ENCODE data around the gene DRG2.

The DRG2 gene

DNA sequence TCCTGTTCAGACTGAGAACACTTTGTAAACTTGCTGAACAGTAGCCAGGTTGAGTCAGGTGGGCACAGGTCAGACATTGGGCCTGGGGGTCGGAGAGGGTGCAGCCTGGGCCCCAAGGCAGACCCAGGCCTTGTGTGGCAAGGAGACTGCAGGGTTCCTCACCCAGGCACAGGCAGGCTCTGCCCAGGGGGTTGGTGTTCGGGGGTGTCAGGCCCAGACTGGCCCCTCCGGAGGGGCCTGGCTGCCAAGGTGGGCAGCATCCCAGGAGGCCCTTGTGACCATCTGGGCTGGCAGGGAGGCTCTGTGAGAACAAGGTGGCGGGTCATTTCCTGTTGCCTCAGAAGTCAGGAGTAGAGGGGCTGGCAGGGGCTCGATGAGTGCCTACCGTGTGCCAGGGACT, 20.2 kb downstream of the DRG2 start:
- no peak overlapping the region for H3K4me3 ChIP-seq (ENCODE audit: low read depth, low read length)
- TF ChIP-seq, protein P1, sequence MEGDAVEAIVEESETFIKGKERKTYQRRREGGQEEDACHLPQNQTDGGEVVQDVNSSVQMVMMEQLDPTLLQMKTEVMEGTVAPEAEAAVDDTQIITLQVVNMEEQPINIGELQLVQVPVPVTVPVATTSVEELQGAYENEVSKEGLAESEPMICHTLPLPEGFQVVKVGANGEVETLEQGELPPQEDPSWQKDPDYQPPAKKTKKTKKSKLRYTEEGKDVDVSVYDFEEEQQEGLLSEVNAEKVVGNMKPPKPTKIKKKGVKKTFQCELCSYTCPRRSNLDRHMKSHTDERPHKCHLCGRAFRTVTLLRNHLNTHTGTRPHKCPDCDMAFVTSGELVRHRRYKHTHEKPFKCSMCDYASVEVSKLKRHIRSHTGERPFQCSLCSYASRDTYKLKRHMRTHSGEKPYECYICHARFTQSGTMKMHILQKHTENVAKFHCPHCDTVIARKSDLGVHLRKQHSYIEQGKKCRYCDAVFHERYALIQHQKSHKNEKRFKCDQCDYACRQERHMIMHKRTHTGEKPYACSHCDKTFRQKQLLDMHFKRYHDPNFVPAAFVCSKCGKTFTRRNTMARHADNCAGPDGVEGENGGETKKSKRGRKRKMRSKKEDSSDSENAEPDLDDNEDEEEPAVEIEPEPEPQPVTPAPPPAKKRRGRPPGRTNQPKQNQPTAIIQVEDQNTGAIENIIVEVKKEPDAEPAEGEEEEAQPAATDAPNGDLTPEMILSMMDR (IDR thresholded peaks at IDR 0.05; ENCODE audit: low read depth, low read length), result no peak

DNA sequence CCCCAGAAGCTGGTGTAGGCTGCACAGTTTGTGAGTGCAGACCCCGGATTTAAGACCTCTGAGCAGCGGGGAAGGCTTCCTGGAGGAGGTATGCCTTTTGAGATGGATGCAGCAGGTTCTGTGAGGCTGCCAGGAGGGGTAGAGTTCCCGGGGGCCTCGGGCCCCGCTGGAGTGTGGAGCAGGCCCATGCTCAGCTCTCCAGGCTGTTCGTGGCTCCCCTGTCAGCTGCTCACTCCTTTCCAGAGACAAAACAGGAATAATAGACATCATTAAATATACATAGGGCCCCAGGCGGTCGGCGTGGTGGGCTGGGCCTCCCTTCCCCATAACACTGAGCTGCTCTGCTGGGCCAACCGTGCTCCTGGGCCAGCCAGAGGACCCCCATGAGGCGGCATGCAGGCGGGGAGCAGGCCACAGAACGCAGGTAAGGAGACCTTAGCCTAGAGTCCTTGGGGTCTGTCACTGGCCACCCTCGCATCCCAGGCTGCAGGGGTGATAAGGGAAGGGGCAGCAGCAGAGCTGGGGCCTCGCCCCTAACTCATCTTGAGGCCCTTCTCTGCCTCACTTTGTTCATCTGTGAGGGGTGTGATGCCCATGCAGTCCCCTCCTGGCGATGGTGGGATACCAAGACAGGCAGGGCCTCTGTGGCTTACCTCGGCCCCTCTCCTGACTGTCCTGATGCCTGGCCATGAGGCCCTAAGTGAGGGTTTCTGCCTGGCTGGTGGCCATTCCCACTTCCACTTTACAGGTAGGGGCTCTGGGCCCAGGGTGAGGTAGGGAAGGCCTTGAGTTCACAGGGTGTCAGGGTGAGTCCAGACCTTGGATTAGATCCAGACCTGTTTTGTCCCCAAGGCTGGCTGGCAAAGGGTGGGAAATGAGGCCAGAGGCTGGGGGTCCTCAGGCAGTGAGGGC, 20.9 kb downstream of the DRG2 start, which contains the start of gene MYO15A:
Gene MYO15A, plus strand, starts transcription at position 356 of the 912 bp plus-strand sequence. CDS start 10,045 bp downstream, outside the sequence.
- TF ChIP-seq, protein P1 (IDR thresholded peaks at IDR 0.05; ENCODE audit: low read depth, low read length), result no peak
- H3K4me3 ChIP-seq (ENCODE audit: low read depth, low read length), result no peak within 1 kb of the TSS

DNA sequence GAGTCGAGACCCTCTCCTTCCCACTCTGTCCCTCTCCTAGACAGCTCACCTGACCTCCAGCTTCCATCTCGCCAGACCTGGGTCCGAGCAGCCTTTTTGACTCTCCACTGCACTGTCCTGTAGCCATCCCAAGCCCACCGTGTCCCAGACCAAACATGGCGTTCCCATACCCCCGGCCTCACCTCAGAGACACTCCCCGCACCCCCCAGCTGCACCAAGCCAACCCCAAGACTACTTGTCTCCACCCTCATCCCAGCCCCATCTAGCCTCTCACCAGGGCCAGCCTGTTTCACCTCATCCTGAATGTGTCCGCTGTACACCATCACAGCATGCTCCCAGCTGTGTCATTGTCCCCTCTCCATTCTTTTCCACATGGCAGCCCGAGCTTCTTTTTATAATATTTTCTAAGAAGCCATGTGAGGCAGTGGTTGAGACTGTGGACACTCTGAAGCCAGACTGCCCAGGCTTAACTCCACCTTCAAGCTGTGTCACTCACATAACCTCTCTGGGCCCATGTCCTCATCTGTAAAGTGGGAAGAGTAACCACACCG, 22.3 kb downstream of the DRG2 start:
- no peak overlapping the region for H3K4me3 ChIP-seq (ENCODE audit: low read depth, low read length)
- TF ChIP-seq, protein P1 (IDR thresholded peaks at IDR 0.05; ENCODE audit: low read depth, low read length), result no peak

DNA sequence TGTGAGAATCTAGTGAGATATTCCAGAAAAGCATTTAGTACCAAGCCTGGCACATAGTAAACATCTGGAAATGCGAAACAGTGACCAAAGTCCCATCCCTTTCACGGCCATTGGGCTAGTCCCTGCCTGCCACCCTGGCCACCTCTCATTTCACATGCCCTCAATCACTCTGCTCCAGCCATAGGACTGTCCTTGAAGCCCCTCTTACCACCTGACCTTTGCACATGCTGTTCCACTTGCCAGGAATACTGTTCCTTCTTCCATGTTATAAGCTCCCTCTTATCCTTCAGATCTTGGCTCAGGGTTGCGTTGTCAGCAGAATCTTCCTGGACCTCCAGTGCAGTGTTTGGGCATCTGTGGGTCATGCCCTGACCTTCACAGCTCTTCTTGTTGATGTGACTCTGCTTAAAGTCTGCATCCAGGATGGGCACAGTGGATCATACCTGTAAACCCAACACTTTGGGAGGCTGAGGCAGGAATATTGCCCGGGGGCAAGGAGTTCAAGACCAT, 22.9 kb downstream of the DRG2 start:
- TF ChIP-seq, protein P1 (IDR thresholded peaks at IDR 0.05; ENCODE audit: low read depth, low read length), result no peak
- no peak overlapping the region for H3K4me3 ChIP-seq (ENCODE audit: low read depth, low read length)

DNA sequence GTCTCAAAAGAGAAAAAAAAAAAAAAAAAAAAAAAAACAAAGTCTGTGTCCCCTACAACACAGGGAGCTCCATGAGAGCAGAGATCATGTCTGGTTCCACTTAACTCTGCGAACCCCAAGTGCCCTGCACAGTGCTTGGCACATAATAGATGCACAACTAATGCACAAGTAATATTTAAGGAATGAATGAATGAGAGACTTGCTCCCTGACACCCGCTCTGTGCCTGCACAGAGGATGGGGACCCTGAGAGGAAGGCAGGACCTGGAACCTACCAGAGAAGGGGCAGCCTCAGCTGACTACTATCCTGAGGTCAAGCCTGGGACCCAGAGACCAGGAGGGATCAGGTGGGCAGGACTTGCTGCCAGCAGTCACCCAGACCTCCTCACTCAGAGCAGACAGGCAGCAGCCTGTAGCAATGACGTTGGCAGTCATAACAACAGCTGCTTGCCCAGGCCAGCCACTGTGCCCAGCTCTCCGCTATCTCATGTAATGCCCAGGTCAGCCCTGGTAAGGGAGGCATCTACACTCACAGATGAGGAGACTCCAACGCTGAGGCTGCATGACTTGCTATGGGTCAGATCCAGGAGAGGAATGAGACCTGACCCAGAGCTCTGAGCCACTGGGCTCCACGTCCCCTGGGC, 23.7 kb downstream of the DRG2 start:
- H3K4me3 ChIP-seq (ENCODE audit: low read depth, low read length), result no peak overlapping the region
- TF ChIP-seq, protein P1 (IDR thresholded peaks at IDR 0.05; ENCODE audit: low read depth, low read length), result no peak

DNA sequence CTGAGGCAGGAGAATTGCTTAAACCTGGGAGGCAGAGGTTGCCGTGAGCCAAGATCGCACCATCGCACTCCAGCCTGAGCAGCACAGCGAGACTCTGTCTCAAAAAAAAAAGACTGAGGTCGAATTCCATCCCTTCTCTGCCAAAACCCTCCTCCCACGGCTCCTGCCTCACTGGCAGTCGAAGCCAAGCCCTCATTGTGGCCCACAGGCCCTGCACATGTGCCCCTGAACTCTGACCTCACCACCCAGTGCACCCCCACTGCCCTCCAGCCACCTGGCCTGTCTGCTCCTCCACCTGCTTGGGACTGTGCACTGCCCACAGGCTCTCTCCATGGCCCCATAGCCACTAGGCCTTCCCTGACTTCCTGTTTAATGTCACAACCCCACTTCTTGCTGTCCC, 27.8 kb downstream of the DRG2 start:
- H3K4me3 ChIP-seq (ENCODE audit: low read depth, low read length), result no peak overlapping the region
- TF ChIP-seq, protein P1 (IDR thresholded peaks at IDR 0.05; ENCODE audit: low read depth, low read length), result no peak

All from WI38 (cell line).